ENCODE data around the gene CATSPERE.

DNA sequence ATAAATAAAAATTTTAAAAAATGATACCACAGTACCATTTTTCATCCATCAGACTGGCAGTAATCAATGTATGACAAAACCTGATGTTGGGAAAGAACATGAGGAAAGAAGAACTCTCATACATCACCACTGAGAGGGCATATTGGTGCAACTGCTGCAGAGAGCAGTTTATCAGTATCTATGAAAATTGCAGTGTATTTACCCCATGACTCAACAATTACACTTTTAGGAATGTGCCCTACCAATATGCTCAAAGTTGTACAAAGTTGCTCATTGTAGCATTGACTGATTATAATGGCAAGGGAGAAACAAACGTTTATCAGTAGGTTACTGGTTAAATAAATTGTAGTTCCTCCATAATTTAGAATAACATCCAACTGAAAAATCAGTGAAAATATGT is 36.7 kb downstream of the CATSPERE start:
- TF ChIP-seq POLR2A (IDR thresholded peaks at IDR 0.05; ENCODE audit: low read length) (no peak), GATA1 (IDR thresholded peaks at IDR 0.05; ENCODE audit: low read depth, low read length) (no peak)

Data from erythroblast (primary cell).